ENCODE data around the gene RHOBTB1.

RHOBTB1 gene

GRCh38 chr10:60963441-60964256 lies 19.7 kb upstream of the RHOBTB1 start:
- no peak overlapping the region for H3K27ac ChIP-seq
- no peaks in the 10 kb centered on the region for H4K20me1 ChIP-seq (ENCODE audit: insufficient read depth)
- peaks cover 37% of the 10 kb centered on the region for H3K4me1 ChIP-seq (ENCODE audit: low read depth, poor library complexity, severe bottlenecking)
- H3K36me3 ChIP-seq (ENCODE audit: insufficient read depth): no peaks in the 10 kb centered on the region
- H3K9ac ChIP-seq: no peak overlapping the region
- no peaks in the 10 kb centered on the region for H3K79me2 ChIP-seq (ENCODE audit: insufficient read depth, low read depth)
- TF ChIP-seq, protein P1, sequence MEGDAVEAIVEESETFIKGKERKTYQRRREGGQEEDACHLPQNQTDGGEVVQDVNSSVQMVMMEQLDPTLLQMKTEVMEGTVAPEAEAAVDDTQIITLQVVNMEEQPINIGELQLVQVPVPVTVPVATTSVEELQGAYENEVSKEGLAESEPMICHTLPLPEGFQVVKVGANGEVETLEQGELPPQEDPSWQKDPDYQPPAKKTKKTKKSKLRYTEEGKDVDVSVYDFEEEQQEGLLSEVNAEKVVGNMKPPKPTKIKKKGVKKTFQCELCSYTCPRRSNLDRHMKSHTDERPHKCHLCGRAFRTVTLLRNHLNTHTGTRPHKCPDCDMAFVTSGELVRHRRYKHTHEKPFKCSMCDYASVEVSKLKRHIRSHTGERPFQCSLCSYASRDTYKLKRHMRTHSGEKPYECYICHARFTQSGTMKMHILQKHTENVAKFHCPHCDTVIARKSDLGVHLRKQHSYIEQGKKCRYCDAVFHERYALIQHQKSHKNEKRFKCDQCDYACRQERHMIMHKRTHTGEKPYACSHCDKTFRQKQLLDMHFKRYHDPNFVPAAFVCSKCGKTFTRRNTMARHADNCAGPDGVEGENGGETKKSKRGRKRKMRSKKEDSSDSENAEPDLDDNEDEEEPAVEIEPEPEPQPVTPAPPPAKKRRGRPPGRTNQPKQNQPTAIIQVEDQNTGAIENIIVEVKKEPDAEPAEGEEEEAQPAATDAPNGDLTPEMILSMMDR (conservative IDR thresholded peaks at IDR 0.05; ENCODE audit: low read depth, low read length): no peak
- peak overlapping the region; percentile 14; the same call in 1 of the 2 replicates for H3K4me2 ChIP-seq
- no peaks in the 10 kb centered on the region for H3K27me3 ChIP-seq (ENCODE audit: insufficient read depth, low read depth)
- H3K4me3 ChIP-seq (IDR thresholded peaks at IDR 0.05; ENCODE audit: insufficient read depth, low read depth, low read length): no peak overlapping the region
- H2AFZ ChIP-seq (ENCODE audit: low read depth): no peak overlapping the region; the same call in 1 of the 2 replicates

- no peak overlapping the region for H2AFZ ChIP-seq (ENCODE audit: low read depth)
- H3K27ac ChIP-seq: no peak overlapping the region
- H3K4me2 ChIP-seq: peak overlapping the region; percentile 14; the same call in 1 of the 2 replicates
- no peaks in the 10 kb centered on the region for H3K27me3 ChIP-seq (ENCODE audit: insufficient read depth, low read depth)
- no peak overlapping the region for H3K9ac ChIP-seq
- H4K20me1 ChIP-seq (ENCODE audit: insufficient read depth): no peaks in the 10 kb centered on the region
- no peaks in the 10 kb centered on the region for H3K79me2 ChIP-seq (ENCODE audit: insufficient read depth, low read depth)
- H3K4me1 ChIP-seq (ENCODE audit: low read depth, poor library complexity, severe bottlenecking): peaks cover 32% of the 10 kb centered on the region
- H3K4me3 ChIP-seq (IDR thresholded peaks at IDR 0.05; ENCODE audit: insufficient read depth, low read depth, low read length): no peak overlapping the region
- no peaks in the 10 kb centered on the region for H3K36me3 ChIP-seq (ENCODE audit: insufficient read depth)
- TF ChIP-seq, protein P1 (conservative IDR thresholded peaks at IDR 0.05; ENCODE audit: low read depth, low read length): no peak
Observed at GRCh38 chr10:60962946-60963345, 19.0 kb upstream of the RHOBTB1 start.

DNA sequence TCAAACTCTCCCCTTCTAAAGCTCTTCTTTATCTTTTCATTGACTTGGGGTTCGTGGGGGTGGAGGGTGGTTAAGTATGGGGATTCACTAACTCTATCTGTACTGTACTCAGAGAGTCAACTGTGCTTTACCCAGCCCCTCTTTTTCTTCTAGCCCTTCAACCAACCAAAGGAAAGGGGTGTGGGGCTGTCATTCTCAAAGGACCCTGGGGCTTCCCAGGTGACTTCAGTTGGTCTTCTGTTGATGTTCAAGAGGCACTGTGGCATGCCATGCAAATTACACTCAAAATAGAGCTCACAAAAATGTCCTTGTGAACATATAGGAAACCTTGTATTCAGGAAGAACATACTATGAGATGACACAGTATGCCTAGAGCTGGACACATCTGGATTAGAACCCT lies 16.9 kb upstream of the RHOBTB1 start:
- Histone ChIP-seq H3K79me2 (ENCODE audit: insufficient read depth, low read depth) (no peaks in the 10 kb centered on the region), H3K4me3 (IDR thresholded peaks at IDR 0.05; ENCODE audit: insufficient read depth, low read depth, low read length) (no peak overlapping the region), H3K27me3 (ENCODE audit: insufficient read depth, low read depth) (no peaks in the 10 kb centered on the region), H3K9ac (no peak overlapping the region), H3K27ac (no peak overlapping the region), H2AFZ (ENCODE audit: low read depth) (no peak overlapping the region), H3K4me1 (ENCODE audit: low read depth, poor library complexity, severe bottlenecking) (peaks cover 25% of the 10 kb centered on the region), H3K4me2 (no peak overlapping the region), H3K36me3 (ENCODE audit: insufficient read depth) (no peaks in the 10 kb centered on the region), H4K20me1 (ENCODE audit: insufficient read depth) (no peaks in the 10 kb centered on the region)
- TF ChIP-seq, protein P1 (conservative IDR thresholded peaks at IDR 0.05; ENCODE audit: low read depth, low read length): no peak

DNA sequence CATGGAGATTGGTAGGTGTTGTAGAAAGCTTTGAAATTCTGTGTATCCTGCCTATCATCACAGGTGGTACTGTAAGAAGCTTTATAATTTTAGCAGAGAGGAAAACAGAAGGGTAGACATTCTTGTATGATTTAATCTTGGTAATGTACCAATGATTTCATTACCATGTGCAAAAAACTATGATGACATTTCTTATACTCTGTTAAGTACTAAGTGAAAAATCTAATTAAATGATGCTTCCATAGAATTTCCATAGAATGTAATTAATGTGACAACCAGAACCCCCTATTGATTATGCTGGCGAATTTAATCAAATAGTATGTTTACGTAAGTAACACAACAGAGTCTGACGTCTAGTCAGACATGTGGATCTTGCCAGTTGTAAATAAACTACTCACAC lies 16.0 kb upstream of the RHOBTB1 start:
- TF ChIP-seq, protein P1 (conservative IDR thresholded peaks at IDR 0.05; ENCODE audit: low read depth, low read length): no peak
- Histone ChIP-seq H3K27ac (no peak overlapping the region), H3K4me1 (ENCODE audit: low read depth, poor library complexity, severe bottlenecking) (peaks cover 25% of the 10 kb centered on the region), H3K9ac (no peak overlapping the region), H3K79me2 (ENCODE audit: insufficient read depth, low read depth) (no peaks in the 10 kb centered on the region), H3K4me2 (no peak overlapping the region), H3K27me3 (ENCODE audit: insufficient read depth, low read depth) (no peaks in the 10 kb centered on the region), H4K20me1 (ENCODE audit: insufficient read depth) (no peaks in the 10 kb centered on the region), H3K4me3 (IDR thresholded peaks at IDR 0.05; ENCODE audit: insufficient read depth, low read depth, low read length) (no peak overlapping the region), H3K36me3 (ENCODE audit: insufficient read depth) (no peaks in the 10 kb centered on the region), H2AFZ (ENCODE audit: low read depth) (no peak overlapping the region)
